Fibroblast of gingiva (primary cell): ENCODE results near the gene PHF1.

Source experiments
- DNase-seq: peaks from one replicate; pipeline ENCODE4 v3.0.0-alpha.2; 2011; ENCODE audit warnings: low read depth

Gene PHF1

GRCh38 chr6:33431880-33432541, 21.2 kb downstream of the PHF1 start:
- no peak for DNase-seq

GRCh38 chr6:33432546-33432945, 21.7 kb downstream of the PHF1 start:
- no peak for DNase-seq

DNA sequence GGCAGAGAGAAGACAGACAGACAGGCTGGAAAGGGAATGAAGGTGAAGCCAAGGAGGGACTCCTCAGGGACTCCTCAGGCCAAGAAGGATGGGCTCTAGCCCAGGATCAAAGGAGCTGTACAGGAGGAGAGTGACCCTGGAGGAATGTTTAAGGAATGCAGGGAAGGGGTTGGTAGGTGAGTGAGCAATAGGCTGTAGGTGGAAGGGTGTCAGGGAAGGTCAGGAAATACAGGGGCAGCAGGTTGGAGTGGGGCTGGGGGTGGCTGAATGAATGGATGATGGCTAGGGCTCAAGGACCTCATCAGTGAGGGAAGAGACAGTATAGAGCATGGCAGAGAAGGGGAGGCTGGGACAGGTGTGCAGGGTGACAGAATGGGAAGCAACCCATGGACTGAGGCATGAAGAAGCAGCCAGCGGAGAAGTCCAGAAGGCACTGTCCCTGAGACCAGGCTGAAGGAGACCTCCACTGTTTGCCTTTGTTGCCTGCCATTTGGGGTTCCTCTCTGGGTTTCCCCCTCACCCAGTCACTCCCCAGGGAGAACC, 22.3 kb downstream of the PHF1 start:
- DNase-seq = no peak

GRCh38 chr6:33433544-33434191, 22.9 kb downstream of the PHF1 start:
- DNase-seq = no peak

DNA sequence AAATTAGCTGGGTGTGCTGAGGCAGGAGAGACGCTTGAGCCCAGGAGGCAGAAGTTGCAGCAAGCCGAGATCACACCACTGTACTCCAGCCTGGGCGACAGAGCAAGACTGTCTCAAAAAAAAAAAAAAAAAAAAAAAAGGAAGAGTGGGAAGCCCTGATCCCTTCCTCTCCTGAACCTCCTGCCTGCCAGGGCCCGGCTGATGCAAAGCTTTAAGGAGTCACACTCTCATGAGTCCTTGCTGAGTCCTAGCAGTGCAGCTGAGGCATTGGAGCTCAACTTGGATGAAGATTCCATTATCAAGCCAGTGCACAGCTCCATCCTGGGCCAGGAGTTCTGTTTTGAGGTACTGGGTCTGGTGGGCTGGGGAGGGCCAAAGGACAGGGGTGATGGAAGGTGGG, 24.1 kb downstream of the PHF1 start:
- DNase-seq = no peak

GRCh38 chr6:33437666-33438065, 26.9 kb downstream of the PHF1 start:
- no peak for DNase-seq

DNA sequence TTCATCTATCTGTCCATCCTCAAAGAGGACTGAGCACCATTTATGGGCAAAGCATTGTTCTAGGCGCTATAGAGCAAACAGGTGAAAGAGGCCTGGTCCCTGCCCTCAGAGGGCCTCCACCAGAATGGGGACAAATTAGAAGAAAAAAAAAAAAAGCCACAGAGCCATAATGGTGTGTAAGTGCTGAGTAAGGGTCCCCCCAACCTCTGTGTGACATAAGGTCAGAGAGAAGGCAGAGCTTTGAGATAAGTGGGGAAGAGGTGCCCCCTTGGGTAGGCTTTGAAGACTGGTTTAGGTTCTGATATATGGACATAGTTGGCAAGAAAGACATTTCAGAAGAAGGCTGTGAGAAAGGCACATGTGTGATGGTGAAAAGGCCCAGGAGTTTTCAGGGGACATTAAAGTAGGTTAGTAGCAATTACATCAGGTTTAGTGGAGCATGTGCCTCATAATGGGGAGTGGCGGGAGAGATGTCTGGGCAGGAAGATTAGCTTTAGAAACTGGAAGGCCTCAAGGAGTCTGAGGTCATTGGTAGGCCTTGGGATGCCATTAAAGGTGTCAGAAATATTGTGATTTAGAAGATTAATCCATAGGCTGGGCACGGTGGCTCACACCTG, 28.3 kb downstream of the PHF1 start:
- DNase-seq = no peak

DNA sequence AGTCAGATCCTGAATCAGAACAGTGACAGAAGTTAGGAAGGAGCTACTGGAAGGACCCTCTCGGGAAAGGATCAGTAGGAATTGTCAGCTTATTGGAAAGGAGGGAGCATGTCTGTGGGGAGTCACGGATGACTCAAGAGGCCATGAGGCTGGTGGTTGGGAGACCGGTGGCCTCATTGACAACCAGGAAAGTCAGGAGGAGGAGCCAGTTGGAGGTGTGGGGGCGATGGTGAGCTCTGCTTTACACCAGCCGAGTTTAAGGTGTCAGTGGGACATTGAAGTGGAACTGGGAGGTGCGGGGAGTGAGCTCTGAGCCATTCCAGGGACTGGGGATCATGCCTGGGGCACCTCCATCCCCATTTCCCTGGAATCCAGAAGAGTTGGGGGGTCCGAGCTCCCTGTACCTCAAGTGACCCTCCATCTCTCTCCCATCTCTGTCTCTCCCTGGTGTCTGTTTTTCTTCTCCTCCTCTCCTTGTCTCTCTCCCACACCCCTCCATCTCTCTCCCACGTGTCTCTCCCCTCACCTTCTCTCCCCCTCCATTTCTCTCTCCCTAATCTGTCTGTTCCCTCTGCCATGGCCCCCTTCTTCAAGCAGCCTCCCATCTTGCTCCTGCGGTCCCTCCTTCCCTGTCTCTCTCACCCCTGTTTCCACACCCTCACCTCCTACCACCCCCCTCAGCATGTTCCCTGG, 29.3 kb downstream of the PHF1 start:
- no peak for DNase-seq

GRCh38 chr6:33440649-33441309, 30.0 kb downstream of the PHF1 start:
- no peak for DNase-seq

DNA sequence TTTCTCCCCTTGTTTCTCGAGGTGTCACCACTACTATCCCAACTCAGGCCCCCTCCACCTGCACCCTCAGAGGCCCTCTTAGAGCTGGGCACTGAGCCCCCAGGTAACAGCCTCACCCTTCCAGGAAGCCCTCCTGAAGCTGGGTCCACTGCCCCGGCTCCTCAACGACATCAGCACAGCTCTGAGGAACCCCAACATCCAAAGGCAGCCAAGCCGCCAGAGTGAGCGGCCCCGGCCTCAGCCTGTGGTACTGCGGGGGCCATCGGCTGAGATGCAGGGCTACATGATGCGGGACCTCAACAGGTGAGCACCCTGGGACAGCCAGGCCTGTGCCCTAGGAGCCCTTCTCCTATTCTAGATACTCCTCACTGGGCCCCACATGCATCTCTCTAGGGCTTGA, 30.6 kb downstream of the PHF1 start:
- no peak for DNase-seq

DNA sequence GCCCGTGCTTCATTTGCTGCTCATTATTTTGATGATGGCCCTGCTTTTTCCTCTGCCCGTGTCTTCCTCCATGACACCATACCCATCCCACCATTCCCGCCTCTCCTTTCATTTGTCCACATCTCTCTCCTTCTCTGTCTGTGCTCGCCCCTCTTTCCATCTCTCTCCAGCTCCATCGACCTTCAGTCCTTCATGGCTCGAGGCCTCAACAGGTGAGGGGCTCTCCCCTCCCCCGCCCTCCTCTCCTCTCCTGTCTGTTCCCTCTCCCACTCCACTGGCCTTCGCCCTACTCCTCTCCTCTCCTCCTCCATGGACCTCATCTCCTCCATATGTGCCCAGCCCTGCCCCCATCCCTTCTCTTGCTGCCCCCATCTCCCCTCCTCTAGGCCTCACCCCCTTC, 31.5 kb downstream of the PHF1 start:
- DNase-seq = no peak

DNA sequence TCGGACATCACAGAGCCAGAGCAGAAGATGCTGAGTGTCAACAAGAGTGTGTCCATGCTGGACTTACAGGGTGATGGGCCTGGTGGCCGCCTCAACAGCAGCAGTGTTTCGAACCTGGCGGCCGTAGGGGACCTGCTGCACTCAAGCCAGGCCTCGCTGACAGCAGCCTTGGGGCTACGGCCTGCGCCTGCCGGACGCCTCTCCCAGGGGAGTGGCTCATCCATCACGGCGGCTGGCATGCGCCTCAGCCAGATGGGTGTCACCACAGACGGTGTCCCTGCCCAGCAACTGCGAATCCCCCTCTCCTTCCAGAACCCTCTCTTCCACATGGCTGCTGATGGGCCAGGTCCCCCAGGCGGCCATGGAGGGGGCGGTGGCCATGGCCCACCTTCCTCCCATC, 32.2 kb downstream of the PHF1 start:
- DNase-seq = no peak

DNA sequence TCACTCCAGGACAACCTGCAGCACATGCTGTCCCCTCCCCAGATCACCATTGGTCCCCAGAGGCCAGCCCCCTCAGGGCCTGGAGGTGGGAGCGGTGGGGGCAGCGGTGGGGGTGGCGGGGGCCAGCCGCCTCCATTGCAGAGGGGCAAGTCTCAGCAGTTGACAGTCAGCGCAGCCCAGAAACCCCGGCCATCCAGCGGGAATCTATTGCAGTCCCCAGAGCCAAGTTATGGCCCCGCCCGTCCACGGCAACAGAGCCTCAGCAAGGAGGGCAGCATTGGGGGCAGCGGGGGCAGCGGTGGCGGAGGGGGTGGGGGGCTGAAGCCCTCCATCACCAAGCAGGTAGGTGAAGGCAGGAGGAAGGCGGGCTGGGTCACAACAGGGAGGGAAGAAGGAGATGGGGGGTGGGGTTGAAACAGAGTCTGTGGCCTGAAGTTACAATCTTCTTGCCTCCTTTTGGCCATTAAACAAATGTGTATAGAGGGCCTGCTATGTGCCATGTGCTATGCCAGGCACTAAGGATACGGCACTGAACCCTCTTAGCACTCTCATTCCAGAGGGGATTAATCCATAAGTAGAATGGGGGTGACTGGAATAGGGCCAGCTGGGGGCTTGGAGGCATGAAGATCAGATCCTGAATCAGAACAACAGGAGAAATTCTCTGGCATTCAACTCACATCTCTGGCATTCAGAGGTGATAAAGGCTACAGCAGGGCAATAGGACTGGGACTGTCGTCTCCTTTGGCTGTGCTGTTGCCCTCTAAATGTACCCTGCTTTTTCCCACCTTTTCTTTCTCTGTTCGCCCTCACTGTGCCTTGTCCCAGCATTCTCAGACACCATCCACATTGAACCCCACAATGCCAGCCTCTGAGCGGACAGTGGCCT, 33.0 kb downstream of the PHF1 start:
- DNase-seq = no peak

DNA sequence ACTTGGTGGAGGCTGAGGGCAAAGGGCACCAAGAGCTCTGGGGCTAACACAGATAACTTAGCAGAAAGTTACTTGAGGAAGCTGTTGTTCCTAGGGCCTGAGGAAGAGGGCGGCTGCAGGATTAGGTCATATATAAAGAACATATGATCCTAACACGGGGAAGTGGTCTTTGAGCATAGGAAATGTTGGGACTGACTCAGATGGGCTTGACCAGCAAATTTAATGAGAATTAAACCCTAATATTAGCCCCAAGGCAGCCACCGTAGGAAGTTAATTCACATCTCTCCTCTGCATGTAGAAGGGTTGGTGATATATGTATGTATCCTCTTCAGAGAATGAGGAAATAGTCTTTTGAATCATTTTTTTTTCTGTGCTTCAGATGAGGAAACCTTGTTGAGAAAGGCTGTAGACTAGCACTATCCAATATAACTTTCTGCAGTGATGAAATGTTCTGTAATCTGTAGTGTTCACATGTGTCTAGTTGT, 34.3 kb downstream of the PHF1 start:
- DNase-seq = no peak

GRCh38 chr6:33446356-33446755, 35.5 kb downstream of the PHF1 start:
- no peak for DNase-seq

GRCh38 chr6:33450434-33450833, 39.6 kb downstream of the PHF1 start:
- no peak for DNase-seq

- DNase-seq = no peak
Measured at GRCh38 chr6:33451606-33452005, 40.8 kb downstream of the PHF1 start.

DNA sequence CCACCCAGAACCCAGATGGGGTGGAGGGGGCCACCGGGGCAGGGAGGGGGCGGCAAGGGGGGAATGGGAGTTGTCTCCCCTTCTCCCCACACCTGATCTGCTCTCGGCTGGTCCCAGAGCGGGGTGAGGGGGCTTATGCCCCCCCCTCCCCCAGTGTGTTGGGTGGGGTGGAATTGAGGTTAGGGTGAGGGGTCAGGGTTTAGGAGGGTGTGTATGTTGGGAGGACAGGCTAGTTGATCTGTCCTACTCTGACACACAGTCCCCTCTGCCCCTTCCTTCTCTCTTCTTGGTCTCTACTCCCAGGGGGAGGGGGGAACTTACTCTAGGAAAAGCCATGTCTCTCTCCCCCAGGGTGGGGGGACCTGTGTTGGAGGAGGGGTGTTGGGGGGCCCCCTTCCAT, 41.7 kb downstream of the PHF1 start:
- no peak for DNase-seq

GRCh38 chr6:33453393-33454008, 42.7 kb downstream of the PHF1 start:
- no peak for DNase-seq
